Jurkat, Clone E6-1 (cell line): ENCODE data around the gene BACH2.
"Not testable (repeated sequence)": the region's sequence is repeated elsewhere in the genome, so short reads cannot be mapped to it uniquely, and the experiment has no call there.

Experiments
- DNase-seq: peaks from one replicate; pipeline ENCODE4 v3.0.0-alpha.2; 2011; ENCODE audit warnings: low read depth, low spot score
- H3K4me3 ChIP-seq: 2 replicates; pipeline ENCODE4 v1.5.1; 2011; ENCODE audit warnings: mild to moderate bottlenecking, low read length, control low read depth, moderate library complexity

Gene BACH2

GRCh38 chr6:90285611-90286381 lies 10.8 kb downstream of the BACH2 start:
- H3K4me3 ChIP-seq, result peak overlapping the region; percentile 14
- DNase-seq, result peak; percentile 85

GRCh38 chr6:90285042-90285481 lies 11.6 kb downstream of the BACH2 start:
- H3K4me3 ChIP-seq, result peak overlapping the region; percentile 34
- no peak for DNase-seq

GRCh38 chr6:90284236-90285041 lies 12.2 kb downstream of the BACH2 start:
- H3K4me3 ChIP-seq, result peak overlapping the region; percentile 34
- no peak for DNase-seq

GRCh38 chr6:90282265-90282664 lies 14.4 kb downstream of the BACH2 start:
- not testable (repeated sequence) for DNase-seq, H3K4me3 ChIP-seq

GRCh38 chr6:90278129-90278528 lies 18.5 kb downstream of the BACH2 start:
- H3K4me3 ChIP-seq, result no peak overlapping the region
- DNase-seq, result no peak

GRCh38 chr6:90277302-90278011 lies 19.2 kb downstream of the BACH2 start:
- no peak overlapping the region for H3K4me3 ChIP-seq
- no peak for DNase-seq

- peak; percentile 98 for DNase-seq
- H3K4me3 ChIP-seq, result peak overlapping the region; percentile 36
Measured at GRCh38 chr6:90274451-90275030, 22.1 kb downstream of the BACH2 start.

GRCh38 chr6:90273863-90274262 lies 22.8 kb downstream of the BACH2 start:
- peak overlapping the region; percentile 0; the same call in 1 of the 2 replicates for H3K4me3 ChIP-seq
- DNase-seq, result no peak

- DNase-seq, result peak; percentile 58
- no peak overlapping the region for H3K4me3 ChIP-seq
Measured at GRCh38 chr6:90272895-90273294, 23.7 kb downstream of the BACH2 start.

GRCh38 chr6:90271831-90272230 lies 24.8 kb downstream of the BACH2 start:
- H3K4me3 ChIP-seq, result no peak overlapping the region
- no peak for DNase-seq

GRCh38 chr6:90269334-90269733 lies 27.3 kb downstream of the BACH2 start:
- DNase-seq, result peak; percentile 54
- no peak overlapping the region for H3K4me3 ChIP-seq

GRCh38 chr6:90268178-90268577 lies 28.5 kb downstream of the BACH2 start:
- no peak overlapping the region for H3K4me3 ChIP-seq
- DNase-seq, result no peak

GRCh38 chr6:90266905-90267621 lies 29.6 kb downstream of the BACH2 start:
- peak; percentile 67 for DNase-seq
- H3K4me3 ChIP-seq, result no peak overlapping the region

GRCh38 chr6:90264561-90264960 lies 32.1 kb downstream of the BACH2 start:
- no peak overlapping the region for H3K4me3 ChIP-seq
- DNase-seq, result no peak

GRCh38 chr6:90263633-90264032 lies 33.0 kb downstream of the BACH2 start:
- H3K4me3 ChIP-seq, result no peak overlapping the region
- no peak for DNase-seq

- DNase-seq, result no peak
- no peak overlapping the region for H3K4me3 ChIP-seq
Measured at GRCh38 chr6:90261801-90262200, 34.8 kb downstream of the BACH2 start.

GRCh38 chr6:90257486-90257738 lies 39.2 kb downstream of the BACH2 start:
- H3K4me3 ChIP-seq, result no peak overlapping the region
- no peak for DNase-seq

GRCh38 chr6:90256698-90257485 lies 39.8 kb downstream of the BACH2 start:
- no peak overlapping the region for H3K4me3 ChIP-seq
- DNase-seq, result peak; percentile 57
